Measurements from ENCODE around the gene CACNA2D2. TPM values are rescaled to one million over a fixed set of nuclear protein-coding genes. Genes with fewer than 3 reads are reported as not detected.
A peak's percentile ranks its signal among the peaks of the same experiment; 100 is the strongest.

CACNA2D2 gene
- total and polyA plus RNA-seq, 7 donors = 0.49 to 1.7 (median 1.1) TPM; not detected in 1

GRCh38 chr3:50339485-50340146 lies 163.8 kb downstream of the CACNA2D2 start:
- TF ChIP-seq POLR2A (IDR thresholded peaks at IDR 0.05) (no peak), POLR2AphosphoS5 (IDR thresholded peaks at IDR 0.05) (no peak), EP300 (IDR thresholded peaks at IDR 0.05) (no peak)
- TF ChIP-seq, protein P1, sequence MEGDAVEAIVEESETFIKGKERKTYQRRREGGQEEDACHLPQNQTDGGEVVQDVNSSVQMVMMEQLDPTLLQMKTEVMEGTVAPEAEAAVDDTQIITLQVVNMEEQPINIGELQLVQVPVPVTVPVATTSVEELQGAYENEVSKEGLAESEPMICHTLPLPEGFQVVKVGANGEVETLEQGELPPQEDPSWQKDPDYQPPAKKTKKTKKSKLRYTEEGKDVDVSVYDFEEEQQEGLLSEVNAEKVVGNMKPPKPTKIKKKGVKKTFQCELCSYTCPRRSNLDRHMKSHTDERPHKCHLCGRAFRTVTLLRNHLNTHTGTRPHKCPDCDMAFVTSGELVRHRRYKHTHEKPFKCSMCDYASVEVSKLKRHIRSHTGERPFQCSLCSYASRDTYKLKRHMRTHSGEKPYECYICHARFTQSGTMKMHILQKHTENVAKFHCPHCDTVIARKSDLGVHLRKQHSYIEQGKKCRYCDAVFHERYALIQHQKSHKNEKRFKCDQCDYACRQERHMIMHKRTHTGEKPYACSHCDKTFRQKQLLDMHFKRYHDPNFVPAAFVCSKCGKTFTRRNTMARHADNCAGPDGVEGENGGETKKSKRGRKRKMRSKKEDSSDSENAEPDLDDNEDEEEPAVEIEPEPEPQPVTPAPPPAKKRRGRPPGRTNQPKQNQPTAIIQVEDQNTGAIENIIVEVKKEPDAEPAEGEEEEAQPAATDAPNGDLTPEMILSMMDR (IDR thresholded peaks at IDR 0.05) = no peak
- 67 to 82% methylated on average over 14 of the region's 14 CpGs for WGBS, 2 donors
- intact Hi-C loops (cut with DNase I) = no loop called here
- no peak for DNase-seq
- Histone ChIP-seq H3K4me1 (peaks cover 0 to 63% (median 61%) of the 10 kb centered on the region in 4 donors), H3K27me3 (no peaks in the 10 kb centered on the region), H3K27ac (peak overlapping the region; percentile 93 to 100 (median 98)), H3K9me3 (no peaks in the 10 kb centered on the region), H3K4me3 (peak overlapping the region; percentile 34 to 62 (median 54)), H3K36me3 (no peaks in the 10 kb centered on the region)

DNA sequence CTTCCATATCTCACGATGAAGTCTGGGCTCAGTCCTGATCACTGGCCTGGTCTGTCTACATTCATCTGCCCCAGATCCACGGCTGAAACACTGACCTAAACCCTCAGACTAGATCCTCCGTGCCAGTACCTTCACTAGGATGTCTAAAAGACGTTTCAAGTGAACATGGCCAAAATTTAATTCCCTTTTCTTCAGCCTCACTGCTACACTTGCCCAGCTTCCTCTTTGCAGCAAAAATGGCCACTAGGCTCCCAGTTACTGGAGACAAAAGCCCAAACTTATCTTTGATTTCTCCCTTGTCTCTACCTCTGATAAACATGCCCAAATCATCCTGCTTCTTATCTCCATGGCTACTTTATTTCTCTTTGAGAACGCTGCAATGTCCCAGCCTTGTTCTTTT lies 164.5 kb downstream of the CACNA2D2 start:
- H3K27ac ChIP-seq = peak overlapping the region; percentile 93 to 100 (median 98)

DNA sequence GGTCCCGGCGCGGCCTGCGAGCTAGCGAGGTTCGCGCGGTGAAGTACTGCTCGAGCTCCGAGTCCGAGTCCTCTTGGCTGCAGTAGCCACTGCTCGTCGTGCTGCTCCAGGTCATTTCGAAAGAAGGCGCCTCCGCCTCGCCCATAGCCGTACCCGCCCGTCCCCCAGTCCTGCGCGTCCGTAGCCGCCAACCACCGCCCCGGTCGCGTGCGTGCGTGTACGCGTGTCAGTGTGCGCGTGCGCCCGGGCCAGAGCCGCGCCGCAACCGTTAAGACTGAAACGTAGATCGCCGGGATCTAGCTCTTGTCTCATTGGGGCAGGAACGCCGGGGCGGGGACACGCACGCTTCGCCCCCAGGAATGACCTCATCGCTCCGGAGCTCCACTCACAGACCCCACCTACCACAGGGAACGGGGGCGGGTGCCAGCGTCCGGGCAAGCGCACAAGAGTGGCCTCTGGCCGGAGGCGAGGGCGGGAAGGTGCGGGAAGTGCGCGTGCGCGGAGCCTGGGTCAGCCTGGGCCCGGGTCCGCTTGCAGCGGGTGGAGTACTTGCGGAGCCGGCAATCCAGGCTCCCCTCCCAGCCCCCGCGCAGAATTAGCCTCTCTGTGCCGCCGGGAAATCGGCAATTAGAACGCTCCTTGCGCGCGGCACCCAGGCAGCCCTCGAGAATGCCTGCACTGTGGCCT lies 166.1 kb downstream of the CACNA2D2 start:
- peak; percentile 100 for DNase-seq
- H3K27me3 ChIP-seq = no peaks in the 10 kb centered on the region
- H3K4me1 ChIP-seq = peaks cover 0 to 81% (median 79%) of the 10 kb centered on the region in 4 donors
- WGBS, 2 donors = 0% methylated on average over 79 of the region's 79 CpGs
- peak; percentile 93 to 98 (median 95) for TF ChIP-seq POLR2AphosphoS5 (IDR thresholded peaks at IDR 0.05)
- TF ChIP-seq EP300 (IDR thresholded peaks at IDR 0.05) = no peak
- TF ChIP-seq POLR2A (IDR thresholded peaks at IDR 0.05) = peak; percentile 72 to 77
- intact Hi-C loops (cut with DNase I) = no loop called here
- H3K36me3 ChIP-seq = no peaks in the 10 kb centered on the region
- H3K27ac ChIP-seq = peak overlapping the region; percentile 93 to 100 (median 98)
- no peaks in the 10 kb centered on the region for H3K9me3 ChIP-seq
- peak overlapping the region; percentile 69 to 83 (median 77) for H3K4me3 ChIP-seq

More for the DNA sequence above, 164.5 kb downstream of the CACNA2D2 start:
- TF ChIP-seq POLR2A (IDR thresholded peaks at IDR 0.05) (no peak), EP300 (IDR thresholded peaks at IDR 0.05) (no peak), POLR2AphosphoS5 (IDR thresholded peaks at IDR 0.05) (no peak)
- TF ChIP-seq, protein P1 (IDR thresholded peaks at IDR 0.05) = no peak
- DNase-seq = no peak
- Histone ChIP-seq H3K36me3 (no peaks in the 10 kb centered on the region), H3K4me3 (peak overlapping the region in 1 of 4 donors; percentile 83), H3K9me3 (no peaks in the 10 kb centered on the region), H3K27me3 (no peaks in the 10 kb centered on the region), H3K4me1 (peaks cover 0 to 70% (median 67%) of the 10 kb centered on the region in 4 donors)
- WGBS, 2 donors = 54 to 76% methylated on average over 5 of the region's 5 CpGs
- intact Hi-C loops (cut with DNase I) = no loop called here

DNA sequence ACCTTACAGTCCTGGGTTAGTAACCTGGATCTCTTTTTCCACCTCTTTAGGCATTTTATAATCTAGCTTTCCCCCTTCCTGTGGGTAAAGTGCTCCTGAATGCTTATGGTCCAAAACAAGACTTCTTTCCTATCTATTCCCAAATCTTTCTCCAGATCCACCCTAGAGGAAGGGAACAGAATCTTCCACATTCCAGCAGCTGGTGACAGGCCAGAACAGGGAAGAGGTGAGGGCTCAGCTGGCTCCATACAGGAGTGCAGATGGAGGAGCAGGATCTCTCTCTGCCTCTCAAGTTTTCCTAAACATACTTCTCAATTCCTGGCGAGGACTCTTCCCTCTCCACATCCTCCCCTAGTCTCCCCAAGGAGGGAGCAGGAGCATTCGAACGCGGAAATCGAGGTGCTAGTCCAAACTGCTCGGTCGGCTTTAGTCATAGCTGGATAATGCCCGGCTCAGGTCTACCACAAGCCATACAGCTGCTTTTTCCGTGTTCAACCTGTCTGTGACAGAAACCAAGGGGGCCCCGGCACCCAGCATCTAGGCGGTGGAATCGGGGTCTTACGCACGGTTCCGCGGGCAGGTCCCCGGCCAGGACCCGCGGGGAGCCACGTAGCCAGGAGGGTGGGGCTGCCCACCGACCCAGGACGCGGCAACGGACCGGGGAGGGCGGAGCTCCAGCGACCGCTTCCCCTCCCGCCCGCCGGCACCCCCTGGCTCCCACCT lies 166.8 kb downstream of the CACNA2D2 start:
- H3K36me3 ChIP-seq = peaks cover 0 to 7% (median 2%) of the 10 kb centered on the region in 4 donors
- H3K27me3 ChIP-seq = no peaks in the 10 kb centered on the region
- TF ChIP-seq POLR2AphosphoS5 (IDR thresholded peaks at IDR 0.05) (no peak), POLR2A (IDR thresholded peaks at IDR 0.05) (no peak)
- TF ChIP-seq, protein P1 (IDR thresholded peaks at IDR 0.05) = no peak
- no peaks in the 10 kb centered on the region for H3K9me3 ChIP-seq
- H3K4me1 ChIP-seq = peaks cover 0 to 80% (median 78%) of the 10 kb centered on the region in 4 donors
- peak overlapping the region; percentile 93 to 100 (median 98) for H3K27ac ChIP-seq
- peak overlapping the region; percentile 69 to 83 (median 77) for H3K4me3 ChIP-seq
- WGBS, 2 donors = 1% methylated on average over 31 of the region's 31 CpGs
- no peak for DNase-seq
- intact Hi-C loops (cut with DNase I) = no loop called here
